HG03108 (cell line): ENCODE results near the gene CMIP.
"Not testable (repeated sequence)": the region's sequence is repeated elsewhere in the genome, so short reads cannot be mapped to it uniquely, and the experiment has no call there.

Experiments used
- ATAC-seq: cut with Tn5 transposase; IDR thresholded peaks from one replicate; pipeline ENCODE4 v1.9.1; 2021; ENCODE audit warnings: moderate library complexity; ENCODE audit not compliant: unreplicated experiment

Gene CMIP

GRCh38 chr16:81671738-81672597 lies 227.4 kb downstream of the CMIP start:
- ATAC-seq, result no peak

- no peak for ATAC-seq
Observed at GRCh38 chr16:81673432-81673831, 228.8 kb downstream of the CMIP start.

GRCh38 chr16:81675662-81676061 lies 231.1 kb downstream of the CMIP start:
- no peak for ATAC-seq

DNA sequence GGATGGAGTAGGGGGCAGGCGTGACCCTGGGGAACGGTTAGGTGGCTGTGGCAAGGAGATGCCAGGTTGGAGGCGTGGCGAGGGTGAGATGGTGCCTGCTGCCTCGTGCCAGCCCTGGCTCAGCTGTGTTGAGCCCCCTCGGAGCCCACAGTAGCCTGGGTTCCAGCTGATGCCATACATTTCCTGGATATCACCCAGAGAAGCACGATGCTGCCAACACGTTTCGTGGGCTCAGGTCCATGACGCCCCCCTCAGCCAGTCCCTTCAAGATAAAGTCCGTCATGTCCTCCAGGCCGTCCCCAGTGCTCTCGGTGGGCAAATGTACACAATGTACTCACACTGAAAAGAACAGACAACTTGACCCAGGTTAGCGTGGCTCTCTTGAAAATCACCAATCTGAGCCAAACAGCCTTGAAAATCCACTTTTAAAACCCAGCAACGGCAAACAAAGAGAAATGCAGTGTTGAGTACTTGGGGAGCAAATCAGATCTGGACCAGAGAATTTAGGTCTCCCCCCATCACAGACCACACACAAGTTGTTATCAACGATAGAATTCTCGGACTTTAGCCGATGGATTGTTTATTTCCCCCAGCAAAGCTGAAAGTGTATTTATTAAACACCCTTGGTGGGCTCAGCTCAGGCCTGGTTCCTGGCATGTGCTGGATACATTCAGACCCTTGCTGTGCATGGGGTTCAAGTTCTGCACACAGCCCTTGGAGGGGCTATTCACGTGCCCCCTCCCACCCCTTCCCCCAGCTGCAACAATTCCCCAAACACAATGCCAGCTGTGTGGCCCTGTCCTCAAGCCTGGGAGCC lies 231.7 kb downstream of the CMIP start:
- no peak for ATAC-seq

- ATAC-seq, result no peak
Observed at GRCh38 chr16:81676883-81677737, 232.5 kb downstream of the CMIP start.

DNA sequence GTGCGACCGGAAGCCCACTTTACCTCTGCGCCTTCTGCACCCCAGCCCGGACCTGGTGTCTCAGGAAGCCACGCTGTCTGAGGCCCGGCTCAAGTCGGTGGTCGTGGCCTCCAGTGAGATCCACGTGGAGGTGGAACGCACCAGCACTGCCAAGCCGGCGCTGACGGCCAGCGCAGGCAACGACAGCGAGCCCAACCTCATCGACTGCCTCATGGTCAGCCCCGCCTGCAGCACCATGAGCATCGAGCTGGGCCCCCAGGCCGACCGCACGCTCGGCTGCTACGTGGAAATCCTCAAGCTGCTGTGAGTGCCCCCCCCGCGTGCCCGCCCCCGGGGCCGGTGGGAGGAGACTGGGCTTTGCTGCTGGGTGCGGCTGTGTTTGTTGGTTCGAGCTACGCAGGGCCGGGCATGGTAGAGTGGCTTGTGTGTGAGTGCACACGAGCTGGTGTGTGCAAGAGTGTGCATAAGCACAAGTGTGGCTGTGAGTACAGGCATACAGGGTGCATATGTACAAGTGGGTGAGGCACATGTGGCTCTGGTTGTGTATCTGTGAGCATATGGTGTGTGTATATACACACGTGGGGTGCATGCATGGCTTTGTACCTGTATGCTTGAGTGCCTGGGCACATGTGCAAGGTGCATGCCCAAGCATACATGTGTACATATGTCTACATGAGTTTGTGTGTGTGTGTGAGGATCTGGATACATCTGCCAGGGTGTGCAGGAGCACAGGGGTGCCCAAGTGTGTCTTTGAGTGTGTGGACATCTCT lies 233.9 kb downstream of the CMIP start:
- ATAC-seq, result no peak

- no peak for ATAC-seq
Observed at GRCh38 chr16:81679721-81680430, 235.3 kb downstream of the CMIP start.

DNA sequence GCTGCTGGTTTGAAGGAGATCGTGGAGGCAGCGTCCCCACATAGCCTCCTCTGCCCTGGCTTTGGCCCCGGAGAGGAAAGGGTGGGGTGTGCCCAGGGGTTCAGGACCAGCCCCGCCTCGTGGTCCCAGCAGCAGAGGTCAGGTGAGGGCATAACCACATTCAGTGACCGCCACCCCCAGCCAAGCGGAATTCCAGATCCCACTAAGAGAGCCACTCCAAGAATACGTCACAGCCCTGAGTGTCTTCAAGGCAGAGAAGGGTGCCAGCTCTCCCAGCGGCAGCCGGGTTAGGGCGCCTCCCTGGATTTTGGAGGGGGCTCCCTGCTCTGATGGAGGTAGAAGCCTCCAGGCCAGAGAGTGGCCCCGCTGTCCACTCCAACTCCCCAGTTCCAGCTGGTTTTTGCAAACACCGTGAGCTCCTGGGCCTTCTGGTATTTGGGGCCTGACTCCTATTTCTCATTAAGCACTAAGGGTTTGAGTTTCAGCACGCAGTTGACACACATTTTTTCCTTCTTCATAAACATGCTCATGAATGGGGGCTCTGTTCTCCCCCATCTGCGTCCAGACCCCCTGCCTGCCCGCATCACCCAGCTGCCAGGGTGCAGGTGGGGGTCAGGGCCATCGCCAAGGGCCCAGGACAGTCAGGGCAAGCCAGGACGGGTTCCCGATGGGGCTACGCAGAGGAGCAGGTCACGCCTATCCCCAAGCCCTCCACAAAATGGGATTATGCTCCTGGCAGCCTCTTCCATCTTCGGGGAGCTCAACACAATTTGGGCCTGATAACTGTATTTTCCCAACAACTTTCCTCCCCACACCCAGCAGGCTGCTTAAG lies 236.1 kb downstream of the CMIP start:
- no peak for ATAC-seq

GRCh38 chr16:81681311-81681710 lies 236.7 kb downstream of the CMIP start:
- ATAC-seq, result no peak

GRCh38 chr16:81684242-81684837 lies 239.7 kb downstream of the CMIP start:
- ATAC-seq, result no peak

- no peak for ATAC-seq
Observed at GRCh38 chr16:81684901-81685300, 240.3 kb downstream of the CMIP start.

GRCh38 chr16:81686391-81687130 lies 242.0 kb downstream of the CMIP start:
- no peak for ATAC-seq

DNA sequence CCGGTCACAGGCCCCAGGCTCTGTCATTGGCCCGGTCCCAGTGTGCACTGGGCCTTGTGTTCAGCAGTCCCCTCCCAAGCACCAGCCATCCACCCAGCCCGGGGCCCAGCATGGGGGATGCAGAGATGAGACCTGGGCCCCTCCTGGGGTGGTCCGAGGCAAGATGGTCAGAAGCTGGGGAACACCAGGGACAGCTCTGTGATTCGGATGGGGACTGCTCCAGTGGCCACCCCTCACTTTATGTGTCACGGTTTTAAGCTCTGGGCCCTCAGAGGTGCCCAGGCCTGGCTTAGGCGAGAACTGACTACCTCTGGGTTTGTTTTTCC lies 242.5 kb downstream of the CMIP start:
- no peak for ATAC-seq

DNA sequence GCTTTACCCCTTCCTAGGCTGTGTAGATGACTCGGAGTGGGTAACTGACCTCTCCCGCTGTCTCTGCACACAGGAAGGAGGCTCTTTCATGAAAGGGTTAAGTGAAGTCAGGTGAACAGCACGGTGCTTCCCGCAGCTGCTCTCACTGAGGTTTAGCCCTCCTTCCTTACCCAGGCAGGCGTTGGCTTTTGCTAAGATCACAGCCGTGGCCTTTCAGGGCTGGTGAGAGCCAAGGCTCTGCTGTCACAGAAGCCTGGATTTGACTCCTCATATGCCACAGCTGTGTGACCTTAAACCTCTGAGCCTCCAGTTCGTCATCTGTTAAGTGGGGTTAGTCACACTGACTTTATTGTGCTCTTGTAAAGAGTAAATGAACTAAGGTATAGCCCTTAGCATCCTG lies 243.6 kb downstream of the CMIP start:
- no peak for ATAC-seq

DNA sequence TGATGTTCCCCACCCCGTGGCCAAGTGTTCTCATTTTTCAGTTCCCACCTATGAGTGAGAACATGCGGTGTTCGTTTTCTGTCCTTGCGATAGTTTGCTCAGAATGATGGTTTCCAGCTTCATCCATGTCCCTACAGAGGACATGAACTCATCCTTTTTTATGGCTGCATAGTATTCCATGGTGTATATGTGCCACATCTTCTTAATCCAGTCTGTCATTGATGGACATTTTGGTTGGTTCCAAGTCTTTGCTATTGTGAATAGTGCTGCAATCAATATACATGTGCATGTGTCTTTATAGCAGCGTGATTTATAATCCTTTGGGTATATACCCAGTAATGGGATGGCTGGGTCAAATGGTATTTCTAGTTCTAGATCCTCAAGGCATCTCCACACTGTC lies 244.2 kb downstream of the CMIP start:
- ATAC-seq, result not testable (repeated sequence)

- no peak for ATAC-seq
Observed at GRCh38 chr16:81692021-81692420, 247.4 kb downstream of the CMIP start.

DNA sequence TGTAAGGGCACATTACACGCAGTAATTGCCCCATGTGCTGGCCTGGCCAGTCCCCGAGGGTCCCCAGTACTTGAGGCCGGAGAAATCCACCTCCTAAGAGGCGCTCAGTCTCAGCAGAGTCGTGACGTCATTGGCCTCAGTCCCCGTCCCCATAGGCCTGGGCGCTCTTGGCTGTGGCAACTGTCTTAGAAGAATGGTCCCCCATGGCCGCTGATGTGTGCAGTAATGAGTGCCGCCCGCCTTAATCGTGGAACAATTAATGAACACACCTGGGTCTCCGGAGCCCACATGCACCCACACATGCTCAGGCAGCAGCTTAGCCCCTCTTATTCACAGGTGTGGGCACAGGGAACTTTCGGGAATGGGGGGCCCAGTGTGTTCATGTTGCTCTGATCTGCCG lies 248.0 kb downstream of the CMIP start:
- no peak for ATAC-seq
